CD4-positive, alpha-beta T cell (primary cell): ENCODE results near the gene RXRA. TPM values are rescaled to one million over a fixed set of nuclear protein-coding genes. Genes with fewer than 3 reads are reported as not detected.

Experiments used
- ATAC-seq: fragments of 200-7000 bp; cut with Tn5 transposase; one replicate; pipeline ENCODE4 v1.10.0; 2022; ENCODE audit warnings: mild to moderate bottlenecking; ENCODE audit not compliant: poor library complexity
- CTCF ChIA-PET: fragments of 350-600 bp; sonication (Branson Sonifier 250); formaldehyde crosslinking; loops from one replicate; lab custom pipeline; 2021; ENCODE audit warnings: antibody characterized with exemption, inconsistent platforms; lab: Charles Lee
- POLR2A ChIA-PET: fragments of 350-600 bp; sonication (Branson Sonifier 250); formaldehyde crosslinking; loops from one replicate; lab custom pipeline; 2021; ENCODE audit warnings: antibody characterized with exemption, inconsistent platforms; lab: Charles Lee
- DNase-seq, 14 experiments: peaks; one replicate each; pipeline ENCODE4 v3.0.0-alpha.2; 2013 to 2020; ENCODE audit warnings: mixed read lengths in 2 of 14
- H3K27ac ChIP-seq, 2 donors: one replicate each; pipeline versions ENCODE4 v1.5.1 to v1.7.0; 2013; ENCODE audit warnings: low read length in 2 of 2, low read depth in 1 of 2, mild to moderate bottlenecking in 1 of 2
- H3K27me3 ChIP-seq, 2 experiments: 1 replicate in 1 of 2; 2 replicates in 1 of 2; pipeline versions ENCODE4 v1.6.1 to v1.7.0; 2013; ENCODE audit warnings: low read length in 2 of 2, control low read depth in 1 of 2, mild to moderate bottlenecking in 1 of 2, moderate library complexity in 1 of 2; ENCODE audit not compliant: insufficient read depth in 2 of 2, control insufficient read depth in 1 of 2
- H3K36me3 ChIP-seq: one replicate; pipeline ENCODE4 v1.6.1; 2013; ENCODE audit warnings: low read length, control low read depth; ENCODE audit not compliant: insufficient read depth
- H3K4me1 ChIP-seq: one replicate; pipeline ENCODE4 v1.6.1; 2013; ENCODE audit warnings: low read length, control low read depth; ENCODE audit not compliant: insufficient read depth
- H3K4me3 ChIP-seq: one replicate; pipeline ENCODE4 v1.5.1; 2013; ENCODE audit warnings: mild to moderate bottlenecking, low read length, moderate library complexity
- H3K9me3 ChIP-seq, 2 experiments: 1 replicate in 1 of 2; 2 replicates in 1 of 2; pipeline versions ENCODE4 v1.6.1 to v1.7.0; 2013; ENCODE audit warnings: low read length in 2 of 2, mild to moderate bottlenecking in 2 of 2, control low read depth in 1 of 2, moderate library complexity in 1 of 2; ENCODE audit not compliant: control insufficient read depth in 1 of 2, insufficient read depth in 1 of 2
- H3K27ac Mint-ChIP-seq: one replicate; pipeline ENCODE4 v1.8.0; 2020; ENCODE audit warnings: mixed read lengths
- H3K27me3 Mint-ChIP-seq: one replicate; pipeline ENCODE4 v1.8.0; 2021; ENCODE audit warnings: mixed read lengths
- H3K36me3 Mint-ChIP-seq: one replicate; pipeline ENCODE4 v1.8.0; 2021; ENCODE audit warnings: low read depth, mixed read lengths
- H3K4me1 Mint-ChIP-seq: one replicate; pipeline ENCODE4 v1.8.0; 2021; ENCODE audit warnings: low read depth, mixed read lengths
- H3K4me3 Mint-ChIP-seq: one replicate; pipeline ENCODE4 v1.8.0; 2020; ENCODE audit warnings: mild to moderate bottlenecking, mixed read lengths
- H3K9me3 Mint-ChIP-seq: one replicate; pipeline ENCODE4 v1.8.0; 2020; ENCODE audit warnings: mixed read lengths
- CTCF ChIP-seq: fragments of 200-600 bp; IDR thresholded peaks from one replicate; pipeline ENCODE4 v1.8.0; 2022; ENCODE audit warnings: antibody characterized with exemption, mild to moderate bottlenecking
- intact Hi-C, 2 experiments: fragments of 100-400 bp; cut with DNase I in 1 of 2; cut with micrococcal nuclease in 1 of 2; formaldehyde crosslinking; loops; one replicate each; pipeline versions ENCODE4 v1.15.1 to v1.9.0; 2023 to 2025; cut with DNase I, micrococcal nuclease
- total RNA-seq, 174 experiments: library from RNA in 2 of 174; stranded (reverse) in 2 of 174; gene quantifications; one replicate each; pipeline ENCODE4 v1.2.3 and lab custom pipeline; 2021 to 2026

The RXRA gene
- total RNA-seq, 2 experiments from 2014 or later = 7.3 to 8.4 TPM

DNA sequence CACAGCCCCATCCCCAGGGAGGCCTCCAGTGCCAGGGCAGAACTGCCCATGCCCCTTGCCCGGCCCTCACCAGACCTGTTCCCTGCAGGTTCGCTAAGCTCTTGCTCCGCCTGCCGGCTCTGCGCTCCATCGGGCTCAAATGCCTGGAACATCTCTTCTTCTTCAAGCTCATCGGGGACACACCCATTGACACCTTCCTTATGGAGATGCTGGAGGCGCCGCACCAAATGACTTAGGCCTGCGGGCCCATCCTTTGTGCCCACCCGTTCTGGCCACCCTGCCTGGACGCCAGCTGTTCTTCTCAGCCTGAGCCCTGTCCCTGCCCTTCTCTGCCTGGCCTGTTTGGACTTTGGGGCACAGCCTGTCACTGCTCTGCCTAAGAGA is 110.1 kb downstream of the RXRA start:
- Histone ChIP-seq H3K9me3 (no peaks in the 10 kb centered on the region), H3K4me1 (no peaks in the 10 kb centered on the region), H3K27me3 (no peaks in the 10 kb centered on the region), H3K36me3 (peaks cover 3% of the 10 kb centered on the region), H3K4me3 (no peak overlapping the region), H3K27ac (no peak overlapping the region)
- intact Hi-C loops = no loop called here
- ATAC-seq = no peak
- POLR2A ChIA-PET = no interaction called here
- H3K27ac Mint-ChIP-seq = no peak overlapping the region
- H3K27me3 Mint-ChIP-seq = peaks cover 2% of the 10 kb centered on the region
- peaks cover 4% of the 10 kb centered on the region for H3K4me1 Mint-ChIP-seq
- TF ChIP-seq CTCF = no peak
- no peak for DNase-seq
- CTCF ChIA-PET = no interaction called here
- H3K36me3 Mint-ChIP-seq = peaks cover 7% of the 10 kb centered on the region
- no peak overlapping the region for H3K4me3 Mint-ChIP-seq
- H3K9me3 Mint-ChIP-seq = no peaks in the 10 kb centered on the region

DNA sequence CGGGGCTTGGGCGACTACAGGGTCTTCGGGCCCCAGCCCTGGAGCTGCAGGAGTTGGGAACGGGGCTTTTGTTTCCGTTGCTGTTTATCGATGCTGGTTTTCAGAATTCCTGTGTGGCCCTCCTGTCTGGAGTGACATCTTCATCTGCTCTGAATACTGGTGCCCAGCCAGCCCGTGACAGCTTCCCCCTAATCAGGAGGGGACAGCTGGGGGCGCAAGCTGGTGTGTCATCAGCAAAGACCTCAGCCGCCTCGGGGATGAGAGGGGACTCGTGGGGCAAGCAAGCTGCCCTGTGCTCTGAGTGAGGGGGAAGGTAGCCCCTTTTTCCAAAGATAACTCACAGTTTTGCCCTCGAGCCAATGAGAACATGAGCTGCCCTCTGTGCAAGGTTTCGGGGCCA is 110.7 kb downstream of the RXRA start:
- no peak for TF ChIP-seq CTCF
- Mint-ChIP-seq H3K9me3 (no peaks in the 10 kb centered on the region), H3K27ac (no peak overlapping the region), H3K36me3 (peaks cover 7% of the 10 kb centered on the region), H3K4me1 (peaks cover 6% of the 10 kb centered on the region), H3K27me3 (peaks cover 5% of the 10 kb centered on the region), H3K4me3 (no peak overlapping the region)
- Histone ChIP-seq H3K27ac (no peak overlapping the region), H3K9me3 (no peaks in the 10 kb centered on the region), H3K27me3 (no peaks in the 10 kb centered on the region), H3K4me1 (peaks cover 3% of the 10 kb centered on the region), H3K4me3 (no peak overlapping the region), H3K36me3 (peaks cover 3% of the 10 kb centered on the region)
- DNase-seq = no peak
- ChIA-PET POLR2A (no interaction called here), CTCF (no interaction called here)
- ATAC-seq = no peak
- intact Hi-C loops = no loop called here

DNA sequence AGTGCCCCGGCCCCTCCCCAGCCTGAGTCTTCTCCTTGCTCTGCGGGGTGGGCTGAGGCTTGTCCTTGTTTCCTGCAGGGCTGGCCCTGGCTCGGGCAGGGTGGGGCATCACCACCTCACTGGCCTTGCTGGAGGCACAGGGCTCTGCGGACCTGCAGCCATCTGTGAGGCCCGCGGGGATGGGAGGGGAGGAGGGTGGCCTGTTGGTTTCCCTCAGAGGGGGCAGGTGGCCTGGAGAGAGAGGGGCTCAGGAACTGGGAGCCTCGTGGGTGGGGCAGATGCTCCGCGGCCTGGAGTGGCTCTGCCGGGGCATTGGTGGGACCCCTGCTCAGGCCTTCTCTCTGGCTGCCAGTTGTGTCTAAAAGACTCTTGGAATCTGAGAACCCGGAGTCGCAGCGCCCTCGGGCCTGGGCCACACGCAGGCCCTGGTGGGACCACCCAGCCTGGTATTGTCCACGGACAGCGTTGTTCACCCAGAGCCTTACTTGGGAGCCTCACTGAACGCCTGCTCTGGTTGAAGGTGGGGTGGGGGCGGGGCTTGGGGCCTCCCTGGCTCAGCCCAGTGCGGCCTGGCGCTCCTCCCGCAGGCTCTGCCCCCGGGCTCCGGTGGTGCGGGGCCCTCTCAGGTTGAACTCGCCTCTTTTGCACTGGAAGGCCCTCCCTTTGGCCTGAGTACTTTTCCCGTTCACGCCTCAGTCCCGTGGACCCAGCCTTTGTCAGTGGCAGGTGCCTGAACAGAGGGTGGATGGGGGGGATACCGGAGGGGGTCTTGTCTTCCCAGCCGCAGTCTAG is 111.3 kb downstream of the RXRA start:
- Mint-ChIP-seq H3K27me3 (peaks cover 5% of the 10 kb centered on the region), H3K36me3 (peaks cover 7% of the 10 kb centered on the region), H3K4me3 (no peak overlapping the region), H3K27ac (no peak overlapping the region), H3K4me1 (peaks cover 6% of the 10 kb centered on the region), H3K9me3 (no peaks in the 10 kb centered on the region)
- ChIA-PET POLR2A (no interaction called here), CTCF (no interaction called here)
- intact Hi-C loops = no loop called here
- H3K4me1 ChIP-seq = peaks cover 10% of the 10 kb centered on the region
- no peak for ATAC-seq
- TF ChIP-seq CTCF = no peak
- peaks cover 3 to 5% of the 10 kb centered on the region in 2 experiments for H3K27me3 ChIP-seq
- H3K36me3 ChIP-seq = peaks cover 3% of the 10 kb centered on the region
- no peak for DNase-seq
- H3K9me3 ChIP-seq = no peaks in the 10 kb centered on the region
- H3K4me3 ChIP-seq = no peak overlapping the region
- no peak overlapping the region for H3K27ac ChIP-seq
